ENCODE measurements around the gene IFTAP. TPM values are rescaled to one million over a fixed set of nuclear protein-coding genes. Genes with fewer than 3 reads are reported as not detected.

Gene IFTAP
- total RNA-seq, 1 experiment from 2014 or later: 19.9 TPM

DNA sequence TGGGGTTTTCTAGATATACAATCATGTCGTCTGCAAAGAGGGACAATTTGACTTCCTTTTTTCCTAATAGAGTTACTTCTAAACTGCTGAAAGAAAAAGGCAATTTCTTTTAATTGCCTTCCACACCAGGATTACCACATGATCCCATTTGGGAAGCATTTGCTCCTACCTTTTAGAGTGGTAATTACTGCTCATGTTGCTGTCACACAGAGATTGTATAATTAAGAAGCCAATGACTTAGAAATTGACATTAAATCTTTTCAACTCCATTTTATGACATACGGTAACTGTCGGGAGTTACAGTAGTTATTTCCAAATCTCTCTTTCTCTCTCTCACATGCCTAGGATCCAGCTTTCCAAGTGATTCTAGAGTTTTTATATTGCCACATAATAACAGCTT lies 21.5 kb downstream of the IFTAP start:
- TF ChIP-seq, protein P1, sequence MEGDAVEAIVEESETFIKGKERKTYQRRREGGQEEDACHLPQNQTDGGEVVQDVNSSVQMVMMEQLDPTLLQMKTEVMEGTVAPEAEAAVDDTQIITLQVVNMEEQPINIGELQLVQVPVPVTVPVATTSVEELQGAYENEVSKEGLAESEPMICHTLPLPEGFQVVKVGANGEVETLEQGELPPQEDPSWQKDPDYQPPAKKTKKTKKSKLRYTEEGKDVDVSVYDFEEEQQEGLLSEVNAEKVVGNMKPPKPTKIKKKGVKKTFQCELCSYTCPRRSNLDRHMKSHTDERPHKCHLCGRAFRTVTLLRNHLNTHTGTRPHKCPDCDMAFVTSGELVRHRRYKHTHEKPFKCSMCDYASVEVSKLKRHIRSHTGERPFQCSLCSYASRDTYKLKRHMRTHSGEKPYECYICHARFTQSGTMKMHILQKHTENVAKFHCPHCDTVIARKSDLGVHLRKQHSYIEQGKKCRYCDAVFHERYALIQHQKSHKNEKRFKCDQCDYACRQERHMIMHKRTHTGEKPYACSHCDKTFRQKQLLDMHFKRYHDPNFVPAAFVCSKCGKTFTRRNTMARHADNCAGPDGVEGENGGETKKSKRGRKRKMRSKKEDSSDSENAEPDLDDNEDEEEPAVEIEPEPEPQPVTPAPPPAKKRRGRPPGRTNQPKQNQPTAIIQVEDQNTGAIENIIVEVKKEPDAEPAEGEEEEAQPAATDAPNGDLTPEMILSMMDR (conservative IDR thresholded peaks at IDR 0.05): no peak
- no peak overlapping the region for H3K4me3 Mint-ChIP-seq
- no peak overlapping the region for H3K27ac Mint-ChIP-seq
- Histone ChIP-seq H2BK15ac (ENCODE audit: low read depth, low read length) (no peak overlapping the region), H3K4me1 (ENCODE audit: insufficient read depth, low read length) (no peaks in the 10 kb centered on the region), H4K5ac (ENCODE audit: insufficient read length, low read depth, low read length) (no peak overlapping the region), H3K14ac (ENCODE audit: insufficient read depth, low read length) (no peak overlapping the region), H3K79me1 (ENCODE audit: insufficient read depth, low read depth, low read length, poor library complexity, severe bottlenecking) (no peaks in the 10 kb centered on the region), H3K9me3 (ENCODE audit: control insufficient read depth, low read depth, low read length) (no peaks in the 10 kb centered on the region), H2BK12ac (ENCODE audit: insufficient read length, low read depth, low read length) (no peak overlapping the region), H3K79me2 (ENCODE audit: insufficient read depth, low read length) (no peaks in the 10 kb centered on the region), H2BK120ac (ENCODE audit: low read depth, low read length, poor library complexity, severe bottlenecking) (no peak overlapping the region), H3K27ac (ENCODE audit: insufficient read length, low read depth, low read length) (no peak overlapping the region), H3K9ac (ENCODE audit: extremely low read depth, insufficient read length, low read length) (no peak overlapping the region), H4K91ac (ENCODE audit: insufficient read length, low read depth, low read length) (no peak overlapping the region), H3K27me3 (ENCODE audit: insufficient read depth, low read length) (no peaks in the 10 kb centered on the region), H3K23ac (ENCODE audit: insufficient read length, low read depth, low read length) (no peak overlapping the region), H3K4me2 (ENCODE audit: insufficient read depth, insufficient read length, low read length) (no peak overlapping the region), H3K23me2 (ENCODE audit: insufficient read length, low read depth, low read length, poor library complexity, severe bottlenecking) (no peaks in the 10 kb centered on the region), H3K56ac (ENCODE audit: insufficient read length, low read depth, low read length) (no peak overlapping the region), H2AFZ (ENCODE audit: low read length) (no peak overlapping the region), H3T11ph (ENCODE audit: low read length) (no peak overlapping the region), H2BK20ac (ENCODE audit: low read depth, low read length, poor library complexity, severe bottlenecking) (no peak overlapping the region), H4K8ac (replicated peaks; ENCODE audit: insufficient read length, low read depth, low read length) (no peak overlapping the region), H3K4ac (ENCODE audit: low read depth, low read length) (no peak overlapping the region), H2BK5ac (ENCODE audit: insufficient read length, low read length) (no peak overlapping the region), H4K20me1 (ENCODE audit: control insufficient read depth, insufficient read depth, insufficient read length) (no peaks in the 10 kb centered on the region), H3K18ac (ENCODE audit: insufficient read length, low read depth, low read length) (no peak overlapping the region), H2AK5ac (ENCODE audit: insufficient read length, low read length) (no peak overlapping the region)
- no peak for DNase-seq
- no CpG with 5 or more reads among the region's 3 CpGs for WGBS (ENCODE audit: extremely low coverage, insufficient read length, low lambda C conversion rate)
- H3K9me3 Mint-ChIP-seq: no peaks in the 10 kb centered on the region; a peak in 1 of 5 replicates
- H3K4me1 Mint-ChIP-seq: no peaks in the 10 kb centered on the region
- H3K36me3 Mint-ChIP-seq (ENCODE audit: insufficient read depth in 1 of 3, low read depth in 3 of 3): peaks cover 0 to 1% (median 0%) of the 10 kb centered on the region in 3 experiments; a peak in 1 of 7 replicates
- H3K27me3 Mint-ChIP-seq (ENCODE audit: low read depth): no peaks in the 10 kb centered on the region; the same call in 1 of the 2 replicates

Measured in H9 (cell line).